Activated CD4-positive, alpha-beta T cell treated with anti-CD3 and anti-CD28 coated beads, Interleukin-2, amount 10 ng/mL, durations not matched to agents 7 days and 5 days (primary cell): ENCODE data around the gene LILRB5. TPM values are rescaled to one million over a fixed set of nuclear protein-coding genes. Genes with fewer than 3 reads are reported as not detected.
"Not testable (repeated sequence)": the region's sequence is repeated elsewhere in the genome, so short reads cannot be mapped to it uniquely, and the experiment has no call there.

ENCODE experiments used
- CTCF ChIA-PET: fragments of 350-600 bp; sonication (Branson Sonifier 250); formaldehyde crosslinking; loops from one replicate; lab custom pipeline; 2021; ENCODE audit warnings: antibody characterized with exemption; lab: Charles Lee
- POLR2A ChIA-PET: fragments of 350-600 bp; sonication (Branson Sonifier 250); formaldehyde crosslinking; loops from one replicate; lab custom pipeline; 2021; ENCODE audit warnings: antibody characterized with exemption; lab: Charles Lee
- DNase-seq: peaks from one replicate; pipeline ENCODE4 v3.0.0-alpha.2; 2020
- H3K27ac Mint-ChIP-seq: one replicate; pipeline ENCODE4 v1.8.0; 2021; ENCODE audit warnings: mild to moderate bottlenecking, moderate library complexity, mixed read lengths
- H3K27me3 Mint-ChIP-seq: one replicate; pipeline ENCODE4 v1.8.0; 2021; ENCODE audit warnings: mixed read lengths
- H3K36me3 Mint-ChIP-seq: one replicate; pipeline ENCODE4 v1.8.0; 2021; ENCODE audit warnings: low read depth, mixed read lengths
- H3K4me1 Mint-ChIP-seq: one replicate; pipeline ENCODE4 v1.8.0; 2021; ENCODE audit warnings: mixed read lengths
- H3K4me3 Mint-ChIP-seq: one replicate; pipeline ENCODE4 v1.8.0; 2021; ENCODE audit warnings: mild to moderate bottlenecking, moderate library complexity, mixed read lengths
- H3K9me3 Mint-ChIP-seq: one replicate; pipeline ENCODE4 v1.8.0; 2021; ENCODE audit warnings: mixed read lengths
- total RNA-seq, 2 experiments: library from RNA; stranded (reverse); gene quantifications; one replicate each; pipeline ENCODE4 v1.2.3, GENCODE V29; 2021

The LILRB5 gene
- total RNA-seq, 2 experiments from 2014 or later = not detected

DNA sequence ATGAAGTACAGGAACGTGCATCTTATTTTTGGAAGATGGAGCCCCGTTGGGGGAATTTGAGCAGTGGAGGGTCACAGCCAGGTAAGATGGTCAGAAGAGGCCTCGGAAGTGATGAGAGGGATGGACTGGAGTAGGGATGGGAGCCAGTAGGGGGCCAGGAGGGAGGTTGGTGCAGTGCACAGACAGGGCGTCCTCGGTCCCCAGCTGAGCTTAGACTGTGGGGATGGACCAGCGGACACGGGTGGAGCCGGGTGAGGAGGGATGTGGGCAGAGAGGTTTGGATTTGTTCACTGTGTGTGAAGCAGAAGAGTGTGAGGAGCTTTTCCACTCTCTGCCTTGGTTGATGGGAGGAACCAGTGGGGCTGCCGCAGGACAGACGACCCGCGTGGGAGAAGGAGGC lies 45.8 kb downstream of the LILRB5 start:
- H3K27ac Mint-ChIP-seq = peak overlapping the region; percentile 87
- POLR2A ChIA-PET = interaction anchor here (1.2 kb wide), 1 partner anchor 11 kb away, joined by 4 read pairs; no protein-coding TSS in a partner anchor

DNA sequence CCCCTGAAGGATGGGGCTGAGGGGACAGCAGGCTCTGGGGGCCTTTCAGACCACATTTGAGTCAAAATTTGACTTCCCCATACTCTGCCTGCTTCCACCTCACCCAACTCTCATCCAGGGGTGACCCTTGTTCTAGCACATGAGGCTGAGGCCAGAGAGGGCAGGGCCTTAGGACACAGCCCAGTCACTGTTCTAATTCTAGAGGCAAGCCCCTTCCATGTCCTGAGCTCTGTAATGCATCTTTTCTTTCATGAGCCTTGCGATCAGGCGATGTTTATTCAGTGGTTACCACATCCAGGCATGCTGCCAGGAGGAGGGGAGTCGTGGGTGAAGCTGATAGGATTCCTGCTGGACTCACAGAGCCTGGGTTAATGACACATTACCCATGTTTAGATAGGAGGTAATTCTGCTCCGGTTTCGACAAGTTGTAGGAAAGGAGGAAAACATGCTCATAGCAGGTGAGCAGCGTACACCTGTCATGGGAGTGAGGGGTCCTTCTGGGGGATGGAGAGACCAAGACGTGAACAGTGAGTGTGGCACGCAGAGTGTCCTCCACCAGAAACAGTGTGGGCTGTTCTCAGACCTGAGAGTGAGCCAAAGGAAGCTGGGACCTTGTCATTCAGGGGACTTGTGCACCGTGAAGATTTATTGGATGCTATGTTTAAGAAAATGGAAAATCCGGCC lies 47.1 kb downstream of the LILRB5 start:
- Mint-ChIP-seq H3K27ac (peak overlapping the region; percentile 87), H3K4me1 (peaks cover 67% of the 10 kb centered on the region), H3K36me3 (peaks cover 48% of the 10 kb centered on the region), H3K9me3 (no peaks in the 10 kb centered on the region), H3K27me3 (no peaks in the 10 kb centered on the region), H3K4me3 (peak overlapping the region; percentile 25)
- DNase-seq = no peak
- CTCF ChIA-PET = interaction anchor here (0.8 to 1.6 kb wide), 2 partner anchors 9 to 56 kb away, joined by 3 to 5 read pairs; partner anchors contain the start of gene RPS9
- POLR2A ChIA-PET = no interaction called here

More for the DNA sequence above, 45.8 kb downstream of the LILRB5 start:
- Mint-ChIP-seq H3K4me1 (peaks cover 55% of the 10 kb centered on the region), H3K9me3 (no peaks in the 10 kb centered on the region), H3K4me3 (peak overlapping the region; percentile 5), H3K36me3 (peaks cover 36% of the 10 kb centered on the region), H3K27me3 (no peaks in the 10 kb centered on the region)
- DNase-seq = no peak
- CTCF ChIA-PET = interaction anchor here (1.0 to 1.6 kb wide), 3 partner anchors 8 to 21 kb away, joined by 3 to 5 read pairs (median 4); partner anchors contain the start of gene RPS9

DNA sequence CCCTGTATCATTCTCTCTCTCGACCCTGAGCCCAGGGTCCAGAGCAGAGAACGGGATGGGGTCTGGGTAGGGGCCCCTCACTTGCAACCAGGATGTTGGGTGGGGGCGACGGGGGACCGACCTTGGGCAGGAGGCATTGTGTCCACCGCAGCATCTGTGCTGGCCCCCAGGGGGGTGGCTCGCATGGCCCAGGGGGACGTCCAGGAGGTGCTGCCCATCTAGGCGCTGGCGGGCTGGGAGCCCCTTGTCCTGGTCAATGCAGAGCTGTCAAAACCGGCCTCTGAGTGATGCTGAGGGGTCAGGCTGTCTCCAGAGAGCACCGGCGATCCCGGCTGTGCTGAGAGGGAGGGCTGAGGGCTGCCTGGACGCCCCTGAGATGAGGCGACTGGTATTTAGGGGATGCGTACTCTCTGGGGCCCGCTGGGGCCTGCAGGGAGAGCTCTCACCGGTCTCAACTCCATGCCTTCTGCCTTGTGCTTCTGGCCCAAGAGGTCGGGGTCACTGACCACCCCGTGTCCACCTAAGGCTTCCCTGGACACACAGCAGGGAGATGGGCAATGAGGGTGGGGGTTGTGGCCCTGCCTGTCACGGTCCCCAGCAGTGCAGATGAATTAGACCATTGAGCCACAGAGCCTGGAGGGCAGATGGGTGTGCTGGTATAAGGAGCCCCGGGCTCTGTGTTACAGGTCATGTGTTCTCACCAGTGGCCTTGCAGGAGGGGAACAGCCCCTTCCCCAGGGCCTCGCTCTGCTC lies 47.8 kb downstream of the LILRB5 start:
- peaks cover 75% of the 10 kb centered on the region for H3K4me1 Mint-ChIP-seq
- CTCF ChIA-PET = no interaction called here
- POLR2A ChIA-PET = no interaction called here
- H3K27me3 Mint-ChIP-seq = no peaks in the 10 kb centered on the region
- H3K36me3 Mint-ChIP-seq = peaks cover 56% of the 10 kb centered on the region
- H3K9me3 Mint-ChIP-seq = no peaks in the 10 kb centered on the region
- peak overlapping the region; percentile 87 for H3K27ac Mint-ChIP-seq
- H3K4me3 Mint-ChIP-seq = no peak overlapping the region
- DNase-seq = no peak

DNA sequence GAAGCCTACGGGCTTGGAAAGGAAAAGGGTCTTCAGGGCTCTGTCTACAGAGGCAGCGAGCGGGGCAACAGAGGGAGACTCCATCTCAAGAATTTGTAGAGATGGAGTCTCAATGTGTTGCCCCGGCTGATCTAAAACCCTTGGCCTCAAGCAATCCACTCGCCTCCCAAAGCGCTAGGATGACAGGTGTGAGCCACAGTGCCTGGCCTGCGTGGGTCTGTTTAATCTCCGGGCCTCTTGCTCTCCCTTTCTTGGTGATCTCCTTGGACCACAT lies 48.4 kb downstream of the LILRB5 start:
- Mint-ChIP-seq H3K9me3 (no peaks in the 10 kb centered on the region), H3K4me1 (peaks cover 78% of the 10 kb centered on the region), H3K27ac (no peak overlapping the region), H3K4me3 (no peak overlapping the region), H3K36me3 (peaks cover 59% of the 10 kb centered on the region), H3K27me3 (no peaks in the 10 kb centered on the region)
- no peak for DNase-seq
- POLR2A ChIA-PET = interaction anchor here (0.6 kb wide), 1 partner anchor 1236 kb away, joined by 4 read pairs; no protein-coding TSS in a partner anchor
- CTCF ChIA-PET = interaction anchor here (1.0 kb wide), 1 partner anchor 19 kb away, joined by 3 read pairs; the partner anchor contains the start of gene MBOAT7

DNA sequence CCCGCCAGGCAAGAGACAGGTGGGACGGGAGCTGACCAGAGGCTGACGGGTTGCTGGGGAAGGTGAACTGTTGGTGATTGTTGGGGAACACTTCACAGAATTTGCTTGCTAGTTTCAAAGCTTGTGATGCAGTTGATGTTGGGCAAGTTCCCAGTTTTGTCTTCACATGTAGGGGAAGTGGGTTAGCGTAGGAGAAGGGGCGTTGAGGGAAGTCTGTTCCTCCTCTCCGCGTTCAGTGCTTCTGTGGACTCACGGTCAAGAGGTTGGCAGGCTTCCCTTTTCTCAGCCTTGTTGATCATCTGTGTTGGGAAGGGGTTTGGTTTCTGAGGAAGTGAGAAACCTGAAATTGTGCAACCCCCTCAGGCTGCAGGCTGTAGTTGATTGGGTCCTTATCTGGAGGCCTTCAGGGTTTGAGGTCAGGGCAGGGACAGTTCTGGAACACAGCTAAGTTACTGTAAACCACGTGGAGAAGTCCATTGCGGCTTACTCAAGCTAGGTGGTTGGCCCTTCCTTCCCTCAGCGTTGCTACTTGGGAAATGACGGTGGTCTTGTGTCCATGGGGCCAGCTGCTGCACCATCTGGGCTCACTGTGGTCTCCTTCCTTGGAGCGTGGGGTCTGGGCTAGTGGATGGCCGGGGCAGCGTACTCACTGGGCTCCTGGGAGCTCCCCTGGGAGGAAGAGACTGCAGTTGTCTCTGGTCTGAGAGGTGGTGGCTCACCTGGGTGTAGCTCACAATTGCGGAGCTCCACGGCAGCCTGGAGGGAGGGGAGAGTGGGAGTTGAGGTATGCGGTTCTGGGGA lies 48.9 kb downstream of the LILRB5 start:
- ChIA-PET POLR2A (interaction anchor here (0.6 to 1.1 kb wide), 2 partner anchors 19 to 1236 kb away, joined by 4 read pairs; partner anchors contain the start of gene MBOAT7), CTCF (interaction anchor here (1.0 kb wide), 1 partner anchor 19 kb away, joined by 3 read pairs; the partner anchor contains the start of gene MBOAT7)
- peak; percentile 34 for DNase-seq
- H3K27me3 Mint-ChIP-seq = no peaks in the 10 kb centered on the region
- H3K27ac Mint-ChIP-seq = peak overlapping the region; percentile 51
- H3K36me3 Mint-ChIP-seq = peaks cover 65% of the 10 kb centered on the region
- no peaks in the 10 kb centered on the region for H3K9me3 Mint-ChIP-seq
- peaks cover 83% of the 10 kb centered on the region for H3K4me1 Mint-ChIP-seq
- peak overlapping the region; percentile 2 for H3K4me3 Mint-ChIP-seq

DNA sequence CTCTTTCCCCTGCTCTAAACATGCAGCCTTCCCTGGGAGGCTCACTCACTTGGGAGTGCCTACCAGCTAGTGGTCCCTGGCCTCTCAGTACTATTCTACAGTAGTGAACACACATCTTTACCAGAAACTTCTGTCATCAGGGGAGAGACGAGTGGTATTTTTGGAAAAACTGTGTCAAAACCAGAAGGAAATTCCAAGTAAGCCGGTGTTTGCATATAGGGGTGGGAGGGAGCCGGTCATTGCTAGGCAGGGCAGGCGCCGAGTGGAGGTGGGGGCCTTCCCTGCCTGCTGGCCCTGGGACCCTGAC lies 49.4 kb downstream of the LILRB5 start:
- Mint-ChIP-seq H3K27me3 (no peaks in the 10 kb centered on the region), H3K36me3 (peaks cover 70% of the 10 kb centered on the region), H3K9me3 (no peaks in the 10 kb centered on the region), H3K4me1 (peaks cover 89% of the 10 kb centered on the region), H3K4me3 (peak overlapping the region; percentile 2), H3K27ac (peak overlapping the region; percentile 51)
- ChIA-PET POLR2A (interaction anchor here (1.1 kb wide), 1 partner anchor 18 kb away, joined by 4 read pairs; the partner anchor contains the start of gene MBOAT7), CTCF (interaction anchor here (1.0 kb wide), 1 partner anchor 18 kb away, joined by 3 read pairs; the partner anchor contains the start of gene MBOAT7)
- no peak for DNase-seq

DNA sequence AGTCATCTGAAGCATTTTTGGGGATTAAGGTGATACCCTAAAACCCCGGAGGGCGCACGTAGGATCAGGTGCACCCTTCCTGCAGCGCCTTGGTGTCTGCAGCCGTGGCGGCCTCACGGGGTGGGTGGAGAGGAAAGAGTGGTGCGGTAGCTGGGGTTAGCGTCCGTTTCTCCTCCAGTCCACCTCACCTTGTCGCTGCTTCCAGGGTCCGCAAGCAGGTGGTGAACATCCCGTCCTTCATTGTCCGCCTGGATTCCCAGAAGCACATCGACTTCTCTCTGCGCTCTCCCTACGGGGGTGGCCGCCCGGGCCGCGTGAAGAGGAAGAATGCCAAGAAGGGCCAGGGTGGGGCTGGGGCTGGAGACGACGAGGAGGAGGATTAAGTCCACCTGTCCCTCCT lies 49.9 kb downstream of the LILRB5 start:
- H3K9me3 Mint-ChIP-seq, DNase-seq, H3K27me3 Mint-ChIP-seq, CTCF ChIA-PET, POLR2A ChIA-PET, H3K27ac Mint-ChIP-seq, H3K4me3 Mint-ChIP-seq: not testable (repeated sequence)
- H3K36me3 Mint-ChIP-seq = peaks cover 75% of the 10 kb centered on the region
- peaks cover 93% of the 10 kb centered on the region for H3K4me1 Mint-ChIP-seq

DNA sequence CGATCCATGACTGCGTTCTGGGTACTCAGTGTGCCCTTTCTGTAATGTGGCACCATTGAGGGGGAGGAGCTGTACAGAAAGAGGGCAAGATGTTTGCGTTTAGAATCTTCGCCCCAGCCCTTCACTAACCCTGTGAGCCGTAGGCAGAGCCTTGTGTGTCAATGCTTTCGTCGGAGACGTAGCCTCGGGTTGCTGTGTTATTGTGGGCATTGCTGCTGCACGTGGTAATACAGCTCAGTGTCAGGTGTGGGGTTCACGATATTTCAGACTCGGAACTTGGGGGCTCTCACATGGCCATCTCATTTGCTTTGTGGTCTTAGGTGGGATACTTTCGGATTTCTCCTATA lies 50.3 kb downstream of the LILRB5 start:
- CTCF ChIA-PET = interaction anchor here (0.9 kb wide), 1 partner anchor 185 kb away, joined by 3 read pairs; no protein-coding TSS in a partner anchor
- Mint-ChIP-seq H3K4me3 (no peak overlapping the region), H3K9me3 (no peaks in the 10 kb centered on the region), H3K27ac (no peak overlapping the region), H3K36me3 (peaks cover 79% of the 10 kb centered on the region), H3K27me3 (no peaks in the 10 kb centered on the region), H3K4me1 (peaks cover 95% of the 10 kb centered on the region)
- POLR2A ChIA-PET = no interaction called here
- no peak for DNase-seq

DNA sequence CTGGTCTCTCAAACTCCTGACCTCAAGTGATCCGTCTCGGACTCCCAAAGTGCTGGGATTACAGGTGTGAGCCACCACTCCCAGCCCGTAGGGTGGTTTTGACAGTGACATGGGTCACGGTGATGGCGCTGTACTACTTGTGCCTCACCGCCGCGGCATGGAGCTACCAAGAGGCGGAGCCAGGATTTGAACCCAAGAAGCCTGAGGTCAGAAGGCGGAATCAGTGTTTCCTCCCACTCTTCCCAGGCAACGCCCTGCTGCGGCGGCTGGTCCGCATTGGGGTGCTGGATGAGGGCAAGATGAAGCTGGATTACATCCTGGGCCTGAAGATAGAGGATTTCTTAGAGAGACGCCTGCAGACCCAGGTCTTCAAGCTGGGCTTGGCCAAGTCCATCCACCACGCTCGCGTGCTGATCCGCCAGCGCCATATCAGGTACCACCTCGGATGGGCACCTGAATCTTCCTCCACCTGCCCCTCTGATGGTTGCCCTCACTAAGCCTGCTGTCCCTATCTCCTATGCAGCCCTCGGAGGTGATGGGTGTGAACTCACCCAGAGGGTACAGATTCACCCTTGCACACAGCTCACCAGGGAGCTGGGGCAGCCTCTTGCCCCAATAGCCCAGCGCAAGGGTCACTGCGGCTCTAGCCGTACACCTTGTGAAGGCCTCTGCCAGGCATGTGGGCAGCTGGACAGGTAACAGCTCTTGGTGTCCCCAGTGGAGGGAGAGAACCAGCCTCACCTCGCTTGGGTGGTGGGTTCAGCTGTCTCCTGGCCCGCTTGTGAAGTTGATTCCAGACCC lies 50.8 kb downstream of the LILRB5 start:
- no peaks in the 10 kb centered on the region for H3K9me3 Mint-ChIP-seq
- CTCF ChIA-PET = interaction anchor here (0.9 kb wide), 1 partner anchor 185 kb away, joined by 3 read pairs; no protein-coding TSS in a partner anchor
- no peak for DNase-seq

DNA sequence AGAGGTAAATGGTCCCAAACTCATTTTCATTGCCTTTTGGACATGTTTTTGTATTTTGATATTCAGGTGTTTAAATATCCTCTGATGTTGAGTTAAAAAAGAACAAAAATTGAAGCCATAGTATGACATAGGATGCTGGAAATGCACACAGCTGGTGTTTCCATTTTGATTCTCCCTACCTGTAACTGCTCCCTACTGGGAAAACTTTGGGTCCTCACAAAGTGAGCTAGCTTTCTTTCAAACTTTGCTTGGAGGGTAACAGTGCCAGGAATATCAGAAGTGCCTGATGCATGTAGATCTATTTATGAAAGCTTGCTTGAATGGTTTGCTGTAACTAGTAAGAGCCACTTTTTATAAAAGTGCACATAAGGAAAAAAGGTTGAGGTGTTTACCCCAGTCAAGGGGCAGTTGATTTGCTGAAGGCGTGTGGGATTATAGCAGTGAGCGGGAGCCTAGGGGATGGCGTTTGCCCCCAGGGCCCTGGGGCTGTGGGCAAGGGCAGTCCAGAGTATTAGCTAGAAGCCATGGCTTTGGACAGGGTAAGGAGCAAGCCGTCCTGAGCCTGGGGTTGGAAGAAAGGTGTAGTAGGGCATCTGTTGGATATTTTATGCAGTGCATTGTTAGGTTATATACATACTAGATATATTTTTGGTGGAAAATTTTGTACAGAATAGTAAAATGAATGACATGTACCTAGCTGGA lies 52.2 kb downstream of the LILRB5 start:
- H3K27me3 Mint-ChIP-seq = no peaks in the 10 kb centered on the region
- H3K4me1 Mint-ChIP-seq = peaks cover 87% of the 10 kb centered on the region
- no peak overlapping the region for H3K27ac Mint-ChIP-seq
- peaks cover 81% of the 10 kb centered on the region for H3K36me3 Mint-ChIP-seq
- ChIA-PET CTCF (no interaction called here), POLR2A (no interaction called here)
- no peak overlapping the region for H3K4me3 Mint-ChIP-seq
- no peak for DNase-seq
- H3K9me3 Mint-ChIP-seq = no peaks in the 10 kb centered on the region

More for the DNA sequence above, 50.8 kb downstream of the LILRB5 start:
- Mint-ChIP-seq H3K27ac (no peak overlapping the region), H3K4me3 (no peak overlapping the region), H3K4me1 (peaks cover 96% of the 10 kb centered on the region), H3K36me3 (peaks cover 83% of the 10 kb centered on the region), H3K27me3 (no peaks in the 10 kb centered on the region)
- POLR2A ChIA-PET = no interaction called here

DNA sequence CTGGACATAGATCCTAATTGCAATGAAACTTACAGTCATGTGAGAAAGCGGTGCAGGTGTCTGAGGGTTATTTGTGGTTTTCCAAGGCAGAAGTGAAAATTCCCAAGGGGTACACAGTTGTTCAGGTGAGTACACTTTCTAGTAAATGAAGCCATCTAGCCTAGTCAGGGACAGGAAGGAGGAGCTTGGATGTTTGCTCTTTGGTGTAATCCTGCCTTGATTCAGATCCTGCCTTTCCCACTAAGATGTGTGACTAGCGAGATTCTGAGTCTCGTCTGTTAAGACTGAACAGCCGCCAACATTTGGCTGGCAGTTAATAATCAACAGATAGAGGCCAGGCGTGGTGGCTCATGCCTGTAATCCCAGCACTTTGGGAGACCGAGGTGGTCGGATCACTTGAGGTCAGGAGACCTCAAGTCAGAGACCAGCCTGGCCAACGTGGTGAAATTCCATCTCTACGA lies 53.9 kb downstream of the LILRB5 start:
- Mint-ChIP-seq H3K36me3 (peaks cover 74% of the 10 kb centered on the region), H3K4me1 (peaks cover 74% of the 10 kb centered on the region), H3K27ac (peak overlapping the region; percentile 54), H3K9me3 (no peaks in the 10 kb centered on the region), H3K4me3 (peak overlapping the region; percentile 92), H3K27me3 (no peaks in the 10 kb centered on the region)
- ChIA-PET POLR2A (interaction anchor here (0.7 kb wide), 1 partner anchor 12 kb away, joined by 4 read pairs; the partner anchor contains the start of gene TSEN34), CTCF (interaction anchor here (1.3 kb wide), 1 partner anchor 8 kb away, joined by 3 read pairs; no protein-coding TSS in a partner anchor)
- DNase-seq = no peak
